ENCODE measurements around the gene ANKRD42.

GRCh38 chr11:83158965-83159901 is 34.3 kb upstream of the ANKRD42 start:
- TF ChIP-seq CTCF (conservative IDR thresholded peaks at IDR 0.05; ENCODE audit: low read depth in 2 of 2) (no peak), REST (IDR thresholded peaks at IDR 0.05; ENCODE audit: unreplicated experiment) (no peak), CREB1 (CRISPR knock-in tag; IDR thresholded peaks at IDR 0.05; ENCODE audit: low read depth) (no peak), POLR2AphosphoS5 (IDR thresholded peaks at IDR 0.05; ENCODE audit: low read depth) (no peak), EZH2 (IDR thresholded peaks at IDR 0.05; ENCODE audit: low read depth, unreplicated experiment) (no peak), JUNB (IDR thresholded peaks at IDR 0.05; ENCODE audit: unreplicated experiment) (no peak), EZH2phosphoT487 (IDR thresholded peaks at IDR 0.05; ENCODE audit: unreplicated experiment) (no peak), ZNF462 (CRISPR knock-in tag; IDR thresholded peaks at IDR 0.05) (no peak), STAT1 (IDR thresholded peaks at IDR 0.05; ENCODE audit: unreplicated experiment) (no peak), NANOG (IDR thresholded peaks at IDR 0.05; ENCODE audit: borderline replicate concordance) (no peak), ZNF114 (CRISPR knock-in tag; IDR thresholded peaks at IDR 0.05) (no peak), ZNF331 (CRISPR knock-in tag; IDR thresholded peaks at IDR 0.05; ENCODE audit: low read depth) (no peak)

Data from GM23338 (cell line).